GM19395 (cell line): ENCODE measurements around the gene STAP2.
"Not testable (repeated sequence)": the region's sequence is repeated elsewhere in the genome, so short reads cannot be mapped to it uniquely, and the experiment has no call there.

Experiments used
- ATAC-seq: cut with Tn5 transposase; IDR thresholded peaks from one replicate; pipeline ENCODE4 v1.9.1; 2021; ENCODE audit warnings: mild to moderate bottlenecking, moderate library complexity; ENCODE audit not compliant: unreplicated experiment

Gene STAP2

DNA sequence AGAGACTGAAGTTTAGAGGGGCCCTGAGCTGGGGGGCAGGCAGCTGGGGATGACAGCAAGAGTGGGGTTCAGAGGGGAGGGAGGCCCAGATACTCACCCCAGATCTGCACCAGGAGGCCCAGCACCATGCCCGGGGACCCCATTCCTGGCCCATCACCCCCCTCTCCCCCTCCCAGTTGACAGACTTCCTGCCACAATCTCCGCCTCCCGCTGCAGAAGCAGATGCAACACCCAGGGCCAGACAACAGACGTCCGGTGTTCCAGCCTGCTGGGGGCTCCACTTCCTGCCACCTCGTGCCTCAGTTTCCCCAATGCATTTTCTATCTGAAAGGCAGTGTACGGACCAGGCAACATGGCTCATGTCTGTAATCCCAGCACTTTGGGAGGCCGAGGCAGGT is 36.4 kb downstream of the STAP2 start, which contains the start of gene TMIGD2:
Gene TMIGD2 (minus strand): TSS at position 147 of the 398 bp plus-strand sequence. CDS start 4 bp downstream, at position 143.
- ATAC-seq = no peak

- ATAC-seq = no peak
These were observed 36.9 kb downstream of the STAP2 start for GRCh38 chr19:4301590-4302242.

- ATAC-seq = no peak
These were observed 38.0 kb downstream of the STAP2 start for GRCh38 chr19:4300589-4300988.

- no peak for ATAC-seq
These were observed 39.6 kb downstream of the STAP2 start for GRCh38 chr19:4298810-4299550.

DNA sequence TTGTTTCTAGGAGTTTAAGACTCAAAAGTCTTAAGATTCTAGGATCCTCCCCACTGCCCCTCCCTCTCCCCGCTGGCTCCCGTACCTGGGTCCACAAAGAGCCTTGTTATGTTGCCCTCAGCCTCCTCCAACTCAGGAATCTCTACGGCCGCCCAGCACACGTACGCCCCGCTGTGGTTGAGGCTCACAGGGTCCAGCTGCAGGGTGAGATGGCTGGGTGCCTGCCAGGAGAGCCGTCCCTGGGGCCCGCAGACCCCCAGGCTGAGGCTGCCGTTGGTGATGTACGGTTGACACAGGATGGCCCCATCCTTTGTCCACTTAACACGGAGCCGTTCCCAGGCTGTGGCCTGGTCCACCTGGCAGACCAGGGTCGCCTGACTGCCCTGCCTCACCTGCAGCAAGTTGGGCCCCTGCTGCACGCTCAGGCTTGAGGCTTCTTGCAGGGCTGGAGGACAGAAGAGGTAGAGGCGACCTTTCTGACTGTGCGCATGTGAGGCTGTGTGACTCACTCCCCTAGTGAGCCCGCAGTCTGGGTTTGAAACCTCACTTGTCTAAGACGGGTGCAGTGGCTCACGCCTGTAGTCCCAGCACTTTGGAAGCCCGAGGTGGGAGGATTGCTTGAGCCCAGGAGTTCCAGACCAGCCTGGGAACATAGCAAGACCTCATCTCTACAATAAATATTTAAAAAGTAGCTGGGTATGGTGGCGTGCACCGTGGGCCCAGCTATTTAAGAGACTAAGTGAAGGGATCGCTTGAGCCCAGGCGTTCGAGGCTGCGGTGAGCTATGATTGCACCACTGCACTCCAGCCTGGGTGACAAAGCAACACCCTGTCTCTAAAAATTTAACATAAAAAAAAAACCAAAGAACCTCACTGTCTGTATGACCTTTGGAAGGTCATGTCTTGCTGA is 40.5 kb downstream of the STAP2 start:
- no peak for ATAC-seq

- no peak for ATAC-seq
These were observed 42.5 kb downstream of the STAP2 start for GRCh38 chr19:4295972-4296771.

- ATAC-seq = no peak
These were observed 44.2 kb downstream of the STAP2 start for GRCh38 chr19:4294389-4294788.

- ATAC-seq = no peak
These were observed 46.1 kb downstream of the STAP2 start for GRCh38 chr19:4292515-4292914.

GRCh38 chr19:4291184-4291732 is 47.4 kb downstream of the STAP2 start:
- ATAC-seq = no peak

DNA sequence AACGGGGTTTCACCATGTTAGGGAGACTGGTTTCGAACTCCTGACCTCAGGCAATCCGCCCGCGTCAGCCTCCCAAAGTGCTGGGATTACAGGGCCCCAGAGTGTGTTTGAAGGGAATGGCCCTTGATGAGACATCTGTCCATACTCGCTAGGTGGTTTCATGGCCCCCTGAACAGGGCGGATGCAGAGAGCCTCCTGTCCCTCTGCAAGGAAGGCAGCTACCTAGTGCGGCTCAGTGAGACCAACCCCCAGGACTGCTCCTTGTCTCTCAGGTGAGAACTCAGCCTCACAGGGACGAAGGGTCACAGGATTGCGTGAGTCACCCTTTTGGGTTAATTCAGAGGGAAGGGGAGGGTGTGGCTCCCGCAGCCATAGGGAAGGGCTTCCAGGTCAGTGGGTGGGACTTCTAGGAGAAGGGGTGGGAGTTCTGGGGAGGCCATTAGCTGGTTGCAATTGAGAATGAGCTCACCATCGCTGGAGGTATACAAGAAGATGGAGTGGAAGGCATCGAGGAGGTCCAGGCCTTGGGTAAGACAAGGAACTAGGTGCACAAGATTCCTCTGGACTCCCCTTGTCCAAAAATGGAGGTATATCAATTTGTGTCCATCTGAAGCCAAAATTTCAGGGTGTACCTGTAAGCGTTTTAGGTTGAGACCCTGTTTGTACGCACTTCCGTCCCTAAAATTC is 50.4 kb downstream of the STAP2 start:
- ATAC-seq = no peak

DNA sequence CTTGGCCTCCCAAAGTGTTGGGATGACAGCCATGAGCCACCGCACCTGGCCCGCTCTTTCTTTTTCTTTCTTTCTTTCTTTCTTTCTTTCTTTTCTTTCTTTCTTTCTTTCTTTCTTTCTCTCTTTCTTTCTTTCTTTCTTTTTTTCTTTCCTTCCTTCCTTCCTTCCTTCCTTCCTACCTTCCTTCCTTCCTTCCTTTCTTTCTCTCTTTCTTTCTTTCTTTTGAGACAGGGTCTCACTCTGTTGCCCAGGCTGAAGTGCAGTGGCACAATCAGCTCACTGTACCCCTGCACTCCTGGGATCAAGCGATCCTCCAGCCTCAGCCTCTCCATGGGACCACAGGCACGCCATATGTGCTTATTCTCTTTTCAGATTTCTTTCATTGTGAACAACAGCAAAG is 52.5 kb downstream of the STAP2 start:
- not testable (repeated sequence) for ATAC-seq

DNA sequence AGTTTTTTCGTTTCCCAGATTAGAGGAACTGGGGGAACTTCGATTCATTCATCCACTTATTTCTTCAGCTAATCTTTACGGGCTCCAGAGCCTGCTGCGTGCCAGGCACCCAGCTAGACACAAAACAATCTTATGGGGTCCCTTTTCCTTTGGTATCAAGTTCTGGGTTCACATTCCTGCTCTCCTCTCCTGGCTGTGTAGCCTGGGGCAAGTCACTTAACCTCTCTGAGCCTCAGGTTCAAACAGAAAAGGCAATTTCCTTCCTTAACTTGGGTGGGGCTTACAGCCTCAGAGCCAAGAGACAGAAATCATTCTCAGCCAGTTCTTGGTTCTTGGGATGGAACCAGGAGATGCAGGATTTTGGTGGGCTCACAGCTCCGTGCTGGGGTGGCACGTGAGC is 53.7 kb downstream of the STAP2 start:
- ATAC-seq = no peak

DNA sequence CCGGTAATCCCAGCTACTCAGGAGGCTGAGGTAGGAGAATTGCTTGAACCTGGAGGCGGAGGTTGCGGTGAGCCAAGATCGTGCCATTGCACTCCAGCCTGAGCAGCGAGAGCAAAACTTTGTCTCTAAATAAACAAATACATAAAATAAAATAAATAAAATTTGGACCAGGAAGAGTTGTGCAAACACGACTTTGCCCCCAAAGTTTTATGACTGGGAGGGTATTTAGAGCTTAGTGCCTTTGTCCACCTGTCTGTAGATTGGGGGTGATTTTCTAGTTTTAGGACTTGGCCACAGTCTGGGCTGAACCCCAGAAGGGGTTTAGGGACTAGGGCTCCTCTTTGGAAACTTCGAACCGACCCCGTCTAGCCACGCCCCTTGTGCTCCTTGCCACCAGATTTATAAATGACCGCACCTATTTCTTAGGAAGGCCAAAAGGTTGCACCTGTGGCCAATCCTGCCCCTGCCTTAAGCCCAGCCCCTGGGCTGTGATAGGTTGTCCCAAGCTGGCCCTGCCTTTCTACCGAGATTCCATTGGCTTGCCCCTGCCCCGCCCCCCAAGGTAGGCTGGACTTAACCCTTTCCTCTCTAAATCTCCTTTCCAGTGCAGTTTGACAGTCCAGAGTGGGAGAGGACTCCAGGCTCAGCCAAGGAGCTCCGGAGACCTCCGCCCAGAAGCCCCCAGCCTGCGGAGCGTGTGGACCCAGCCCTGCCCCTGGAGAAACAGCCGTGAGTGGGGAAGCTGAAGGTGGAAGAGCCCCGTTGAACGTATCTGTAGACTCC is 54.3 kb downstream of the STAP2 start:
- ATAC-seq = no peak

DNA sequence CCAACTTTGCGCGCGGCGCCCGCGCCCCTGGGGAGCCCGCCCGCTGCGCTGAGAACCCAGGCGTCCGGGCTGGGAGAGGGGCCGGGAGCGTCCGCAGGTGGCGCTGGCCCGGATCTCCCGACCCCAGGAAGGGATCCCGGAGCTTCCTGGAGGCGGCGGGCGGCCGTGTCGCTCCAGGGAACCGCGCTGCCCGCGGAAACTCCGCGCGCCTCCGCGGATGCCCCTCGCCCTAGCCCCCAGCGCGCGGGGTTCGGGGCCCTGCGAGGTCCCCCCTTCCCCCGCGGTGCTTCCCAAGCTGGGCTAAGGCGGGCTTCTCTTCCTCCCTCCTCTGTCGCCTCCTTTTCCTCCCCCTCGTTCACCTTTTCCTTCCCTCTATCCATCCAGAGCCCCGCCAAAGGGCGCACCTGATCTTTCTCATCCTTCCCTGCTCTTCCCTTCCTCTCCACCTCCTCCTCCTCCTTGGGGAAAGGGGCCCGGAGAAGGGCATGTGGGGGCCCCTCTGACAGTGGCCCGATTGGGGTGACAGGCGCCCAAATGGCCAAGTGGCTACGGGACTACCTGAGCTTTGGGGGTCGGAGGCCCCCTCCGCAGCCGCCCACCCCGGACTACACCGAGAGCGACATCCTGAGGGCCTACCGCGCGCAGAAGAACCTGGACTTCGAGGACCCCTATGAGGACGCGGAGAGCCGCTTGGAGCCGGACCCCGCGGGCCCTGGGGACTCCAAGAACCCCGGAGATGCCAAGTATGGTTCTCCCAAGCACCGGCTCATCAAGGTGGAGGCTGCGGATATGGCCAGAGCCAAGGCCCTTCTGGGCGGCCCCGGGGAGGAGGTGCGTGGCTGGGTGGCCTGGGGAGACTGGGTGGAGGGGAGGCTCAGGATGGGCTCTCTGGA is 58.9 kb downstream of the STAP2 start:
- ATAC-seq = no peak

GRCh38 chr19:4279267-4279529 is 59.4 kb downstream of the STAP2 start:
- no peak for ATAC-seq

DNA sequence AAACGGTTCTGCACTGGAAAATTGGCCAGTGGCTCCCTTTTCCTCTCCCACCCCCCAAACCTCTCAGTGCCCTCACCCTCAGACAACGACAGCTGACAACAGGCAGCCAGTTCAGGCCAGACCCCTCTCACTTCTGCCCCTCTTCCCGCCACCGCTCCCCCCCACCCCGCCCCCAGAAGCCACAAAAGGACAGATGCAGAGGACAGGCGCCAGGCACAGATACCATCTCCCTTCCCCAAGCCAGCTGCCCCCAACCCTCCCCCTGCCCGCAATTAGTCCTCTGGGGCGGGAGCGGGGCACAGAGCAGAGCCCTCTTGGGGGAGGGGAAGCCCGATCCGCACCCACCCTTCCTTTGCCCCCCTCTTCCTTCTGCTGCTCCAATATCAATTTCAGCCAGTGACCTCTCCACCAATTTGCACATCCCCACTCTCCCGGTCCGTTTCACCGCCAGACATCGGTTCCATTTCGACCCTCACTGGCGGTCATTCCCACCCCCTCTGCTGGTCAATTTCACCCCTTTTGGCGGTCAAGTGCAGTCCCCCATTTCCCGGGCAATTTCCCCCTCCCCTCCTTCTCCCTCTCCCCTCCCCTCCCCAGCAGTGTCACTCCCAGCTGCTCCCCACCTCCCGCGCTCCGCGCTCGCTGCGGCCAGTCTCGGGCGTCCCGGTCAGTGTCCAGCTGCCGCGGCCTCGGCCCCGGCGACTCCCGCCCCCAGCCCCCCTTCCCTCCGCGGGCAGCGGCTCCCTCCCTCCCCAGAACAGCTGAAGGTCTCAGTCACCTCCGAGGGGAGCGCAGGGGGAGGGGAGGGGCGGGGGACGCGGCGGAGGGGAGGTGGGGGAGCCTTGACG is 60.0 kb downstream of the STAP2 start, which contains the start of gene SHD:
Gene SHD (plus strand): TSS at position 848 of the 848 bp plus-strand sequence. CDS start 798 bp downstream, outside the sequence.
- ATAC-seq = no peak

DNA sequence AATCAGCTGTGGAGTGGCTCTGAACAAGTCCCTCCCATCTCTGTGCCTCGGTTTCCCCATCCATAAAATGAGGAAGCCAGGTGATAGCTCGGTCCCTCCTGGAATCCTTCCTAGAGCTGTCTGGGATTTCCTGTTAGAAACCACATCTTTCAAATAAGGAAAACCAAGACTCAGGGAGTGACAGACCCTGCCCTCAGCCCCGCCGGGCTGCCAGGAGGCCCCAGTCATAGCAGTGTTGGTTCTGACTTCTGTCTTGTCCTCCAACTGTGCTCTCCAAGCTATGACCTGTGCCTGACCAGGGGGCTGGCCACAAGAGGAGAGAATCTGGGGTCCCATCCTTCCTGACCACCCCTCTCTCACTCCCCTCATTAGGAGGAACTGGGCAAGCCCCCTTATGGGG is 60.6 kb downstream of the STAP2 start:
- ATAC-seq = no peak
